ES-I3 (cell line): ENCODE results near the gene AK1.
A peak's percentile ranks its signal among the peaks of the same experiment; 100 is the strongest.

Source experiments
- H3K36me3 ChIP-seq: 2 replicates; pipeline ENCODE4 v1.6.1; 2013; ENCODE audit warnings: mild to moderate bottlenecking, low read length, control low read depth, moderate library complexity; ENCODE audit not compliant: insufficient read depth
- H3K4me1 ChIP-seq: 2 replicates; pipeline ENCODE4 v1.6.1; 2013; ENCODE audit warnings: mild to moderate bottlenecking, control low read depth, low read length; ENCODE audit not compliant: insufficient read depth
- H3K9ac ChIP-seq: 2 replicates; pipeline ENCODE4 v1.6.1; 2013; ENCODE audit warnings: low read depth, mild to moderate bottlenecking, low read length, moderate library complexity
- H3K9me3 ChIP-seq: 2 replicates; pipeline ENCODE4 v1.6.1; 2013; ENCODE audit warnings: mild to moderate bottlenecking, low read length, moderate library complexity; ENCODE audit not compliant: control insufficient read depth, insufficient read depth

Gene AK1

GRCh38 chr9:127877566-127877998 is at the start of gene AK1:
TSS of gene AK1 (minus strand) at chr9:127877675. CDS start at chr9:127874617, 3,058 bp downstream.
- Histone ChIP-seq H3K9me3 (no peaks in the 10 kb centered on the region), H3K9ac (peak within 1 kb of the TSS; percentile 56), H3K4me1 (no peaks in the 10 kb centered on the region; the same call in 1 of the 2 replicates), H3K36me3 (no peaks in the 10 kb centered on the region)

GRCh38 chr9:127926906-127927200 is 49.4 kb upstream of the AK1 start:
- Histone ChIP-seq H3K4me1 (peaks cover 6% of the 10 kb centered on the region), H3K36me3 (no peaks in the 10 kb centered on the region), H3K9ac (peak overlapping the region; percentile 59), H3K9me3 (no peaks in the 10 kb centered on the region)

- Histone ChIP-seq H3K9me3 (no peaks in the 10 kb centered on the region), H3K9ac (peak overlapping the region; percentile 59), H3K36me3 (no peaks in the 10 kb centered on the region), H3K4me1 (peaks cover under 1% of the 10 kb centered on the region)
Observed at GRCh38 chr9:127925959-127926905, 48.8 kb upstream of the AK1 start.

- no peaks in the 10 kb centered on the region for H3K36me3 ChIP-seq
Observed at GRCh38 chr9:127924736-127925444, 47.4 kb upstream of the AK1 start.

GRCh38 chr9:127923771-127924170 is 46.3 kb upstream of the AK1 start:
- Histone ChIP-seq H3K9ac (no peak overlapping the region), H3K36me3 (no peaks in the 10 kb centered on the region), H3K4me1 (no peaks in the 10 kb centered on the region; the same call in 1 of the 2 replicates), H3K9me3 (no peaks in the 10 kb centered on the region)

More at GRCh38 chr9:127924736-127925444, 47.4 kb upstream of the AK1 start:
- H3K9ac ChIP-seq, result no peak overlapping the region
- no peaks in the 10 kb centered on the region for H3K9me3 ChIP-seq
- no peaks in the 10 kb centered on the region; the same call in 1 of the 2 replicates for H3K4me1 ChIP-seq

- H3K36me3 ChIP-seq, result no peaks in the 10 kb centered on the region
- no peak overlapping the region for H3K9ac ChIP-seq
- H3K4me1 ChIP-seq, result no peaks in the 10 kb centered on the region; the same call in 1 of the 2 replicates
- H3K9me3 ChIP-seq, result no peaks in the 10 kb centered on the region
Observed at GRCh38 chr9:127923046-127923445, 45.6 kb upstream of the AK1 start.

- Histone ChIP-seq H3K4me1 (no peaks in the 10 kb centered on the region; the same call in 1 of the 2 replicates), H3K9me3 (no peaks in the 10 kb centered on the region), H3K9ac (peak overlapping the region; percentile 18; the same call in 1 of the 2 replicates), H3K36me3 (no peaks in the 10 kb centered on the region)
Observed at GRCh38 chr9:127921557-127922120, 44.2 kb upstream of the AK1 start.

GRCh38 chr9:127920794-127921193 is 43.3 kb upstream of the AK1 start:
- Histone ChIP-seq H3K9me3 (no peaks in the 10 kb centered on the region), H3K36me3 (no peaks in the 10 kb centered on the region), H3K9ac (no peak overlapping the region), H3K4me1 (no peaks in the 10 kb centered on the region; the same call in 1 of the 2 replicates)

- H3K4me1 ChIP-seq, result no peaks in the 10 kb centered on the region; the same call in 1 of the 2 replicates
- no peaks in the 10 kb centered on the region for H3K36me3 ChIP-seq
- H3K9me3 ChIP-seq, result no peaks in the 10 kb centered on the region
- no peak overlapping the region for H3K9ac ChIP-seq
Observed at GRCh38 chr9:127919253-127919815, 41.9 kb upstream of the AK1 start.

GRCh38 chr9:127918183-127919107 is 41.0 kb upstream of the AK1 start:
- Histone ChIP-seq H3K4me1 (no peaks in the 10 kb centered on the region; the same call in 1 of the 2 replicates), H3K9ac (no peak overlapping the region)

GRCh38 chr9:127917603-127918002 is 40.1 kb upstream of the AK1 start:
- H3K9ac ChIP-seq, result no peak overlapping the region
- H3K9me3 ChIP-seq, result no peaks in the 10 kb centered on the region
- no peaks in the 10 kb centered on the region; the same call in 1 of the 2 replicates for H3K4me1 ChIP-seq
- H3K36me3 ChIP-seq, result no peaks in the 10 kb centered on the region

More at GRCh38 chr9:127918183-127919107, 41.0 kb upstream of the AK1 start:
- Histone ChIP-seq H3K9me3 (no peaks in the 10 kb centered on the region), H3K36me3 (no peaks in the 10 kb centered on the region)

- Histone ChIP-seq H3K4me1 (no peaks in the 10 kb centered on the region; the same call in 1 of the 2 replicates), H3K36me3 (no peaks in the 10 kb centered on the region), H3K9me3 (no peaks in the 10 kb centered on the region), H3K9ac (peak within 1 kb of the TSS; percentile 72)
Observed at GRCh38 chr9:127916720-127917581, 39.5 kb upstream of the AK1 start, which contains the start of gene ST6GALNAC4. TSS of gene ST6GALNAC4 (minus strand) at chr9:127917041. CDS start at chr9:127916419, 622 bp downstream.
